ENCODE data around the gene COL4A2.

- TF ChIP-seq POLR2A (IDR thresholded peaks at IDR 0.05) (no peak), CTCF (IDR thresholded peaks at IDR 0.05) (no peak)
These were observed 42.2 kb downstream of the COL4A2 start for GRCh38 chr13:110349239-110349638.

Data from right lobe of liver (tissue), 4 donors.